ENCODE results near the gene CRYZL1. TPM values are rescaled to one million over a fixed set of nuclear protein-coding genes. Genes with fewer than 3 reads are reported as not detected.

The CRYZL1 gene
- total and polyA plus RNA-seq, 2 donors (not counting 1 experiment from before 2014, with no cell fraction given), result 30.6 to 60.6 TPM

GRCh38 chr21:33657124-33657820 lies 15.7 kb upstream of the CRYZL1 start:
- intact Hi-C loops (cut with micrococcal nuclease), result no loop called here
- Histone ChIP-seq H3K4me3 (ENCODE audit: control extremely low read depth in 1 of 5, extremely low read depth in 1 of 5, insufficient read depth in 1 of 5, low read depth in 2 of 5, low read length in 4 of 5) (no peak overlapping the region), H3K9ac (ENCODE audit: low read length) (no peak overlapping the region), H3K4me2 (replicated peaks; ENCODE audit: low read depth, low read length, poor library complexity, severe bottlenecking) (no peak overlapping the region), H4K20me1 (ENCODE audit: control insufficient read depth, insufficient read depth, low read length, poor library complexity, severe bottlenecking) (no peaks in the 10 kb centered on the region), H2AFZ (ENCODE audit: insufficient read depth, low read depth, low read length, poor library complexity, severe bottlenecking) (no peak overlapping the region), H3K79me2 (ENCODE audit: control insufficient read depth, insufficient read depth, low read length) (no peaks in the 10 kb centered on the region), H3K36me3 (replicated peaks in 1 of 2; ENCODE audit: control extremely low read depth in 1 of 2, control insufficient read depth in 1 of 2, extremely low read depth in 1 of 2, insufficient read depth in 2 of 2, low read length in 1 of 2) (no peaks in the 10 kb centered on the region), H3K27me3 (replicated peaks in 1 of 4; ENCODE audit: control extremely low read depth in 1 of 4, control insufficient read depth in 3 of 4, insufficient read depth in 4 of 4, low read length in 3 of 4) (no peaks in the 10 kb centered on the region), H3K9me3 (ENCODE audit: control extremely low read depth in 1 of 3, control insufficient read depth in 2 of 3, insufficient read depth in 1 of 3, low read length in 2 of 3) (no peaks in the 10 kb centered on the region), H3K4me1 (ENCODE audit: control insufficient read depth in 2 of 2, insufficient read depth in 2 of 2, low read length in 2 of 2) (no peaks in the 10 kb centered on the region), H3K27ac (ENCODE audit: low read length in 2 of 2) (no peak overlapping the region)
- no peak for ATAC-seq (ENCODE audit: low read depth)
- ChIA-PET POLR2A (no interaction called here), CTCF (no interaction called here)
- no peaks in the 10 kb centered on the region for H3K9me3 Mint-ChIP-seq (ENCODE audit: insufficient read depth)
- H3K4me1 Mint-ChIP-seq, result no peaks in the 10 kb centered on the region
- TF ChIP-seq EZH2 (IDR thresholded peaks at IDR 0.05; ENCODE audit: borderline replicate concordance, insufficient read depth, low read depth, low read length, poor library complexity, severe bottlenecking), result no peak
- TF ChIP-seq, protein P1, sequence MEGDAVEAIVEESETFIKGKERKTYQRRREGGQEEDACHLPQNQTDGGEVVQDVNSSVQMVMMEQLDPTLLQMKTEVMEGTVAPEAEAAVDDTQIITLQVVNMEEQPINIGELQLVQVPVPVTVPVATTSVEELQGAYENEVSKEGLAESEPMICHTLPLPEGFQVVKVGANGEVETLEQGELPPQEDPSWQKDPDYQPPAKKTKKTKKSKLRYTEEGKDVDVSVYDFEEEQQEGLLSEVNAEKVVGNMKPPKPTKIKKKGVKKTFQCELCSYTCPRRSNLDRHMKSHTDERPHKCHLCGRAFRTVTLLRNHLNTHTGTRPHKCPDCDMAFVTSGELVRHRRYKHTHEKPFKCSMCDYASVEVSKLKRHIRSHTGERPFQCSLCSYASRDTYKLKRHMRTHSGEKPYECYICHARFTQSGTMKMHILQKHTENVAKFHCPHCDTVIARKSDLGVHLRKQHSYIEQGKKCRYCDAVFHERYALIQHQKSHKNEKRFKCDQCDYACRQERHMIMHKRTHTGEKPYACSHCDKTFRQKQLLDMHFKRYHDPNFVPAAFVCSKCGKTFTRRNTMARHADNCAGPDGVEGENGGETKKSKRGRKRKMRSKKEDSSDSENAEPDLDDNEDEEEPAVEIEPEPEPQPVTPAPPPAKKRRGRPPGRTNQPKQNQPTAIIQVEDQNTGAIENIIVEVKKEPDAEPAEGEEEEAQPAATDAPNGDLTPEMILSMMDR (IDR thresholded peaks at IDR 0.05), result no peak
- DNase-seq, result no peak
- H3K27ac Mint-ChIP-seq, result no peak overlapping the region
- WGBS (ENCODE audit: insufficient coverage), result 67% methylated on average over 3 of the region's 8 CpGs
- peaks cover 23% of the 10 kb centered on the region for H3K27me3 Mint-ChIP-seq
- H3K4me3 Mint-ChIP-seq, result no peak overlapping the region

- ATAC-seq (ENCODE audit: low read depth), result no peak
- no peaks in the 10 kb centered on the region for H3K9me3 Mint-ChIP-seq (ENCODE audit: insufficient read depth)
- Histone ChIP-seq H4K20me1 (ENCODE audit: control insufficient read depth, insufficient read depth, low read length, poor library complexity, severe bottlenecking) (no peaks in the 10 kb centered on the region), H3K79me2 (ENCODE audit: control insufficient read depth, insufficient read depth, low read length) (no peaks in the 10 kb centered on the region), H3K36me3 (replicated peaks in 1 of 2; ENCODE audit: control extremely low read depth in 1 of 2, control insufficient read depth in 1 of 2, extremely low read depth in 1 of 2, insufficient read depth in 2 of 2, low read length in 1 of 2) (no peaks in the 10 kb centered on the region), H3K27ac (ENCODE audit: low read length in 2 of 2) (no peak overlapping the region), H3K4me2 (replicated peaks; ENCODE audit: low read depth, low read length, poor library complexity, severe bottlenecking) (no peak overlapping the region), H3K4me3 (ENCODE audit: control extremely low read depth in 1 of 5, extremely low read depth in 1 of 5, insufficient read depth in 1 of 5, low read depth in 2 of 5, low read length in 4 of 5) (no peak overlapping the region), H3K9me3 (ENCODE audit: control extremely low read depth in 1 of 3, control insufficient read depth in 2 of 3, insufficient read depth in 1 of 3, low read length in 2 of 3) (no peaks in the 10 kb centered on the region), H3K27me3 (replicated peaks in 1 of 4; ENCODE audit: control extremely low read depth in 1 of 4, control insufficient read depth in 3 of 4, insufficient read depth in 4 of 4, low read length in 3 of 4) (no peaks in the 10 kb centered on the region), H3K9ac (ENCODE audit: low read length) (no peak overlapping the region), H3K4me1 (ENCODE audit: control insufficient read depth in 2 of 2, insufficient read depth in 2 of 2, low read length in 2 of 2) (no peaks in the 10 kb centered on the region), H2AFZ (ENCODE audit: insufficient read depth, low read depth, low read length, poor library complexity, severe bottlenecking) (no peak overlapping the region)
- ChIA-PET CTCF (no interaction called here), POLR2A (no interaction called here)
- DNase-seq, result no peak
- H3K27me3 Mint-ChIP-seq, result peaks cover 12% of the 10 kb centered on the region
- H3K4me3 Mint-ChIP-seq, result no peak overlapping the region
- H3K27ac Mint-ChIP-seq, result no peak overlapping the region
- TF ChIP-seq, protein P1 (IDR thresholded peaks at IDR 0.05), result no peak
- TF ChIP-seq EZH2 (IDR thresholded peaks at IDR 0.05; ENCODE audit: borderline replicate concordance, insufficient read depth, low read depth, low read length, poor library complexity, severe bottlenecking), result no peak
- intact Hi-C loops (cut with micrococcal nuclease), result no loop called here
- H3K4me1 Mint-ChIP-seq, result no peaks in the 10 kb centered on the region
- WGBS (ENCODE audit: insufficient coverage), result 97% methylated on average over 7 of the region's 8 CpGs
Observed at GRCh38 chr21:33655588-33656221, 14.2 kb upstream of the CRYZL1 start.

All from B cell (primary cell).